GM10248 (cell line): Measurements from ENCODE around the gene YIPF5.

Experiments
- CTCF ChIA-PET: fragments of 300-600 bp; sonication (Branson Sonifier 250); formaldehyde crosslinking; extraction: SDS; loops from one replicate; lab custom pipeline; 2021; ENCODE audit warnings: antibody characterized with exemption; lab: Yijun Ruan, JAX
- POLR2A ChIA-PET: fragments of 350-650 bp; sonication (Branson Sonifier 250); formaldehyde crosslinking; extraction: SDS; loops from one replicate; lab custom pipeline; 2020; ENCODE audit warnings: antibody characterized with exemption; lab: Yijun Ruan, JAX
- DNase-seq: peaks from one replicate; pipeline ENCODE4 v3.0.0; 2012; ENCODE audit errors: extremely low spot score
- CTCF ChIP-seq: IDR thresholded peaks from 2 replicates; pipeline ENCODE4 v1.5.1; 2012; ENCODE audit warnings: mild to moderate bottlenecking, low read depth; ENCODE audit errors: extremely low read depth, missing control alignments, control extremely low read depth

YIPF5 gene

GRCh38 chr5:144170276-144171024 lies at the start of gene YIPF5, which contains the start of gene KCTD16:
Gene YIPF5 (minus strand): TSS chr5:144170659. CDS start chr5:144169955, 704 bp downstream.
Gene KCTD16 (plus strand): TSS chr5:144170873.
- peak; percentile 96 for DNase-seq
- POLR2A ChIA-PET = interaction anchor here (0.6 kb wide), 1 partner anchor 749 kb away, joined by 4 read pairs; no protein-coding TSS in a partner anchor
- TF ChIP-seq CTCF = no peak
- CTCF ChIA-PET = interaction anchor here (0.8 to 5.0 kb wide), 12 partner anchors 9 to 1248 kb away, joined by 3 to 21 read pairs (median 5); no protein-coding TSS in a partner anchor

GRCh38 chr5:144219869-144220268 lies 49.4 kb upstream of the YIPF5 start:
- TF ChIP-seq CTCF = no peak
- POLR2A ChIA-PET = no interaction called here
- CTCF ChIA-PET = interaction anchor here (1.2 to 1.9 kb wide), 2 partner anchors 16 to 29 kb away, joined by 3 to 9 read pairs; no protein-coding TSS in a partner anchor
- DNase-seq = no peak

GRCh38 chr5:144210655-144211054 lies 40.2 kb upstream of the YIPF5 start:
- ChIA-PET CTCF (interaction anchor here (1.2 to 1.4 kb wide), 2 partner anchors 11 to 16 kb away, joined by 3 to 4 read pairs; no protein-coding TSS in a partner anchor), POLR2A (no interaction called here)
- TF ChIP-seq CTCF = no peak
- no peak for DNase-seq

GRCh38 chr5:144209361-144209760 lies 38.9 kb upstream of the YIPF5 start:
- no peak for DNase-seq
- CTCF ChIA-PET = interaction anchor here (7.0 kb wide), 1 partner anchor 15 kb away, joined by 81 read pairs; no protein-coding TSS in a partner anchor
- no peak for TF ChIP-seq CTCF
- POLR2A ChIA-PET = no interaction called here

GRCh38 chr5:144207875-144208444 lies 37.5 kb upstream of the YIPF5 start:
- ChIA-PET POLR2A (no interaction called here), CTCF (interaction anchor here (2.1 to 7.0 kb wide), 3 partner anchors 8 to 1618 kb away, joined by 5 to 81 read pairs (median 57); no protein-coding TSS in a partner anchor)
- TF ChIP-seq CTCF = no peak
- DNase-seq = no peak

GRCh38 chr5:144206141-144206540 lies 35.7 kb upstream of the YIPF5 start:
- POLR2A ChIA-PET = no interaction called here
- CTCF ChIA-PET = interaction anchor here (2.0 to 7.0 kb wide), 4 partner anchors 10 to 1620 kb away, joined by 5 to 81 read pairs (median 34); no protein-coding TSS in a partner anchor
- no peak for TF ChIP-seq CTCF

More at GRCh38 chr5:144206141-144206540, 35.7 kb upstream of the YIPF5 start:
- no peak for DNase-seq
